Smooth muscle cell (in vitro differentiated cells): ENCODE results near the gene EPB41L4B. TPM values are rescaled to one million over a fixed set of nuclear protein-coding genes. Genes with fewer than 3 reads are reported as not detected.

Experiments used
- DNase-seq: peaks from one replicate; lab custom pipeline; 2025; ENCODE audit not compliant: unreplicated experiment; lab: John Stamatoyannopoulos, UW
- H2AFZ ChIP-seq: fragments of 200-600 bp; sonication (generic); 2 replicates; pipeline ENCODE4 v1.6.0; 2016; ENCODE audit warnings: antibody characterized with exemption, low read depth, mild to moderate bottlenecking
- H3F3A ChIP-seq: fragments of 200-600 bp; sonication (generic); 2 replicates; pipeline ENCODE4 v1.6.0; 2017; ENCODE audit warnings: antibody characterized with exemption, low read depth
- H3K27ac ChIP-seq: fragments of 200-600 bp; sonication (generic); 2 replicates; pipeline ENCODE4 v1.5.1; 2016; ENCODE audit warnings: low read depth, mild to moderate bottlenecking
- H3K27me3 ChIP-seq: fragments of 200-600 bp; sonication (generic); 2 replicates; pipeline ENCODE4 v1.6.1; 2016; ENCODE audit warnings: low read depth, mild to moderate bottlenecking
- H3K36me3 ChIP-seq: fragments of 200-600 bp; sonication (generic); 2 replicates; pipeline ENCODE4 v1.5.1; 2016; ENCODE audit warnings: low read depth
- H3K4me1 ChIP-seq: fragments of 200-600 bp; sonication (generic); 2 replicates; pipeline ENCODE4 v1.5.1; 2016; ENCODE audit warnings: low read depth
- H3K4me2 ChIP-seq: fragments of 200-600 bp; sonication (generic); 2 replicates; pipeline ENCODE4 v1.6.0; 2016; ENCODE audit warnings: mild to moderate bottlenecking
- H3K4me3 ChIP-seq: fragments of 200-600 bp; sonication (generic); 2 replicates; pipeline ENCODE4 v1.5.1; 2016; ENCODE audit warnings: mild to moderate bottlenecking
- H3K79me2 ChIP-seq: fragments of 200-600 bp; sonication (generic); 2 replicates; pipeline ENCODE4 v1.6.0; 2016; ENCODE audit warnings: low read depth, mild to moderate bottlenecking
- H3K9ac ChIP-seq: fragments of 200-600 bp; sonication (generic); 2 replicates; pipeline ENCODE4 v1.6.0; 2016; ENCODE audit warnings: low read depth
- H3K9me3 ChIP-seq: fragments of 200-600 bp; sonication (generic); replicated peaks from 2 replicates; pipeline ENCODE4 v1.5.1; 2016; ENCODE audit warnings: low read depth
- H4K20me1 ChIP-seq: fragments of 200-600 bp; sonication (generic); 2 replicates; pipeline ENCODE4 v1.6.0; 2016; ENCODE audit warnings: low read depth
- CTCF ChIP-seq: fragments of 200-600 bp; sonication (generic); IDR thresholded peaks from 2 replicates; pipeline ENCODE4 v1.5.1; 2017; ENCODE audit warnings: borderline replicate concordance, mild to moderate bottlenecking, antibody characterized with exemption; ENCODE audit not compliant: insufficient read depth, poor library complexity, severe bottlenecking
- whole genome bisulfite sequencing: methylation state at CpG from one replicate; pipeline ENCODE4 v1.1.7; 2016; ENCODE audit warnings: low lambda C conversion rate; 5-methylcytosine and 5-hydroxymethylcytosine counted together
- polyA plus RNA-seq: library from polyadenylated mRNA; unstranded; fragments of >200 nt; fragmentation: Nextera tagmentation; extraction: Ambion mirVana; gene quantifications from 2 replicates; pipeline ENCODE4 v1.2.1, GENCODE V29; 2016
- total RNA-seq: library from RNA; depleted of rRNA; stranded (reverse); fragments of >200 nt; gene quantifications from 2 replicates; pipeline ENCODE4 v1.2.3, GENCODE V29; 2014

The EPB41L4B gene
- total and polyA plus RNA-seq, 2 experiments from 2014 or later = 0.74 to 2.5 TPM

DNA sequence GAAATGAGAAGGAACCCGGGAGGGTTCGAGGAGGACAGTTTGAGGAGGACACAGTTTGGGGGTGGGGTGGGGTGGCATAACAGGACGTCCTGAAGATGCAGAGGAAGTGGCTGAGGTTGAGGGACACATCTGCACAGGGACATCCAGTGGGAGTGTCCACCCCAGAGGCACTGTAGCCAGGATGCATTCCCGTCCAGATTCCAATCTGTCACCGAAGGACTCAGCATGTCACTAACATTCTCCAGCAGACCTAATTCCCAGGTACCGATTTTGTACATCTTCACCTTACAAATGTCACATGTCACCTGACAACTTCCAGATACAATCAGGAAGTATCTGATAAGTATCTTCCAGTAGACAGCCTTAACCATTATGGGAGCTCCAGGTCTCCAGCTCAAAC lies 42.6 kb downstream of the EPB41L4B start:
- no peak for DNase-seq
- Histone ChIP-seq H3K9me3 (no peaks in the 10 kb centered on the region), H3K4me2 (no peak overlapping the region), H3F3A (no peaks in the 10 kb centered on the region), H3K4me1 (no peaks in the 10 kb centered on the region), H3K4me3 (no peak overlapping the region), H3K27ac (no peak overlapping the region), H2AFZ (no peak overlapping the region), H3K79me2 (no peaks in the 10 kb centered on the region), H3K27me3 (no peaks in the 10 kb centered on the region), H4K20me1 (no peaks in the 10 kb centered on the region), H3K9ac (no peak overlapping the region), H3K36me3 (no peaks in the 10 kb centered on the region)
- TF ChIP-seq CTCF = no peak
- WGBS = 54% methylated on average over 6 of the region's 6 CpGs

DNA sequence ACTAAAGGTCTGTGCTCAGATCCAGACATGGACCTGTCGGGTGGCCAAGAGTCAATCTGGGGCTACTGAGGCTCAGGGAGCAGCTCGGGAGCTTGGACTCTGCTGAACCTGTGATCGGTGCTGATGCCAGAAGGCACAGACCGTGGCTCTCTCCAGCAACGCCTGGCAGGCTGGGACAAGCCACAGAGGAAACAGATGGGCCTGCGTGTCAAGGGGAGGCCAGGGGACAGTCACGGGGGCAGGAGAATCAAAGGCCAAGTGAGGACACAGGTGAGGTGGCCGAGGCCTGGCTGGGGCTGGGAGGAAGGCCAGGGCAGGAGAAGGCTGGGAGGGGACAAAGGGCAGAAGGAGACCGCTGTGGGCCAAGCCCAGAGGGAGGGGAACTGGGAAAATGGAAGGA lies 43.4 kb downstream of the EPB41L4B start:
- no peak overlapping the region for H3K4me3 ChIP-seq
- H2AFZ ChIP-seq = no peak overlapping the region
- WGBS = 93% methylated on average over 9 of the region's 9 CpGs
- no peaks in the 10 kb centered on the region for H3K36me3 ChIP-seq
- H3K4me1 ChIP-seq = no peaks in the 10 kb centered on the region
- DNase-seq = no peak
- H3K4me2 ChIP-seq = no peak overlapping the region
- H3K79me2 ChIP-seq = no peaks in the 10 kb centered on the region
- H3K9me3 ChIP-seq = no peaks in the 10 kb centered on the region
- H3F3A ChIP-seq = no peaks in the 10 kb centered on the region
- H3K9ac ChIP-seq = no peak overlapping the region
- no peaks in the 10 kb centered on the region for H3K27me3 ChIP-seq
- H4K20me1 ChIP-seq = no peaks in the 10 kb centered on the region
- H3K27ac ChIP-seq = no peak overlapping the region
- no peak for TF ChIP-seq CTCF

GRCh38 chr9:109276469-109277440 lies 44.1 kb downstream of the EPB41L4B start:
- Histone ChIP-seq H4K20me1 (no peaks in the 10 kb centered on the region), H2AFZ (no peak overlapping the region), H3F3A (no peaks in the 10 kb centered on the region), H3K9me3 (no peaks in the 10 kb centered on the region), H3K4me3 (no peak overlapping the region), H3K9ac (no peak overlapping the region), H3K36me3 (no peaks in the 10 kb centered on the region), H3K4me1 (no peaks in the 10 kb centered on the region), H3K27ac (no peak overlapping the region), H3K79me2 (no peaks in the 10 kb centered on the region), H3K27me3 (no peaks in the 10 kb centered on the region), H3K4me2 (no peak overlapping the region)
- TF ChIP-seq CTCF = no peak
- no peak for DNase-seq
- 90% methylated on average over 13 of the region's 13 CpGs for WGBS
